HG03108 (cell line): ENCODE measurements around the gene EBLN2.

ENCODE experiments used
- ATAC-seq: cut with Tn5 transposase; IDR thresholded peaks from one replicate; pipeline ENCODE4 v1.9.1; 2021; ENCODE audit warnings: moderate library complexity; ENCODE audit not compliant: unreplicated experiment

Gene EBLN2

DNA sequence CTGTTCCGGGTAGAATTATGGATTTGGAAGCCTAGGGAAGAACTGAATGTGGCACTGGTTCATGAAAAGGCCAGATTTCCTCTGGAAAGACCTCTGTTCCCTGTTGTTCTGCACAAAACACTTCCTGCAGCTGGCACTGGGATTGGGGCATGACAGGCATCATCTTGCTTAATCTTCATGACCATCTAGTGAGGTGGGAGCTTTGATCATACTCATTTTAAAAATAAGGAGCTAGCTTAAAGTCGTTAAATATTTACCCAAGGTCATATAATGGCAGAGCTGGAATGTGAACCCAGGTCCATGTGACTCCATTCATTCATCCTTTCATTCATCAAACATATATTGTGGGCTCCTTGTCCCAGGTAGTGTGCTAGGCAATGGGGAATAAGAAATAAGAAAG, 40.4 kb downstream of the EBLN2 start:
- no peak for ATAC-seq

DNA sequence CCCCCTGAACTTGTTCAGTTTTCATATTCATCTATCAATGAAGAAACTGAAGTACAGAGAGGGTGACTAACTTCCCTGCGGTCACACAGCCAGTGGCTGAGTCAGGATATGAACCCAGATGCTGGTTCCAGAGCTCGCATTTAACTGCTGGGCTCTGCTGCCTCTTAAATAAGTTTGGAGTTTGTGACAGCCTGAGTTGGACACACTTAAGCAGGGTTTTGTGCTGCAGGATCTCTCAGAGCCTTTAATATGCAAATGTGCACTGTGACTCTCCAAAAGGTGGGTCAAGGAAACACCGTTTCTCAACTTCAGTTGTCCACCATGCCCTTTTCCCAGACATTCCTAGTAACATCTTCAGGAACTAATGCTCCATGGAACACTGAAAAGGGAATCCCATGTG, 45.8 kb downstream of the EBLN2 start:
- ATAC-seq: no peak

DNA sequence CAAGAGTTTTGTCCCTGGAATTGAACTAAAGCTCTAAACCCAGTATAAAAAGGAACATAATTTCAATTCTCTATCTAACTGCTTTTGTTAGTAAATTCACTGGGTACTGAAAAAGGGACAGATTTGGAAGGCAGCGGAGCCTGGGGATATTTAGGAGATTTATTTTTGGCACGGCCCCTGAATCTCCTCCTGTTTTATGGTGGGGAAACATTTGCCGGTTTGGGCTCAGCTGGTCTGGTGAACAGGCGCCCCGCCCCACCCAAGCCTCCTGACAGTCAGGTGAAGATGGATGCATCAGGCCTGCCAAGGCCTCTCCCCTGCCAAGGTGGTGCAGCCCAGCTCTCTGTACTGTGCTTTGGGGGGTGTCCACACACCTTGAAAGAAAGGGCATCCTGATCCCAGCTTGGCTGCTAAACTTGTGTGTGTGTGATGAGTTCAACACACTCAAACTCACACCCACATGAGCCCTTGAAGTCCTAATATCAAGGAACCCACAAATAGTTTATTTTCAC, 46.3 kb downstream of the EBLN2 start:
- no peak for ATAC-seq

DNA sequence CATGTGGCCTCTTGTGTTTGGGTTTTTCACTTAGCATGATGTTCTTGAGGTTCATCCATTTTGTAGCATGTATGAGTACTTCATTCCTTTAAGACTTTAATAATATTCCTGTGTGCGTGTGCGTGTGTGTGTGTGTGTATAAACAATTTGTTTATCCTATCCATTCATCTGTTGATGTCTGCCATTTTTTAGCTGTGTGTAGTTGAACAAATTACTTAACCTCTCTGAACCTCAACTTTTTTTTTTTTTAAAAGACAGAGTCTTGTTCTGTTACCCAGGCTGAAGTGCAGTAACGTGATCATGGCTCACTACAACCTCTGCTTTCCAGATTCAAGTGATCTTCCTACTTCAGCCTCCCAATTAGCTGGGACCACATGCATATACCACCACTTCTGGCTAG, 47.3 kb downstream of the EBLN2 start:
- no peak for ATAC-seq

DNA sequence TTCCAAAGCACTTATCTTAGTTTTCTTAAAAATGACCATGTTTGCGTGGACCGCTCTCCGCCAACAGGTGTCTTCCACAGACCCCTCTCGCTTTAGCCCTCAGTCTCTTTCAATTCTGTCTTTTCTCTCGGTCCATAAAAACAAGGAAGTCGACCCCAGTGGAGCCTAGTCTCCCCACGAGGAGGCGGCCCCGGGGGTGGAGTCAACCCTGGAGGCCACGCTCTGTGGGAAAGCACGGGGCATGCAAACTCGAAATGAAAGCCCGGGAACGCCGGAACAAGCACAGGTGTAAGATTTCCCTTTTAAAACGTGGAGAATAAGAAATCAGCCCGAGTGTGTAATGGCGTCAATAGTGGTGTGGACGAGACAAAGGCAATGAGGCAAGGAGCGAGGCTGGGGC, 49.1 kb downstream of the EBLN2 start:
- ATAC-seq: no peak
